Measurements from ENCODE around the gene SELENOV. TPM values are rescaled to one million over a fixed set of nuclear protein-coding genes. Genes with fewer than 3 reads are reported as not detected.
A peak's percentile ranks its signal among the peaks of the same experiment; 100 is the strongest.

SELENOV gene
- total RNA-seq, 1 donor from 2014 or later: not detected

- Histone ChIP-seq H3K9ac (ENCODE audit: low read depth in 1 of 3, low read length in 3 of 3) (no peak overlapping the region), H3K27me3 (ENCODE audit: control insufficient read depth in 3 of 3, insufficient read depth in 3 of 3, low read length in 3 of 3) (peaks cover 45 to 56% (median 47%) of the 10 kb centered on the region in 3 donors), H3K36me3 (ENCODE audit: control insufficient read depth in 3 of 3, insufficient read depth in 3 of 3, low read length in 3 of 3) (no peaks in the 10 kb centered on the region), H3K27ac (ENCODE audit: low read depth, low read length) (no peak overlapping the region), H3K4me3 (ENCODE audit: low read length in 3 of 3) (no peak overlapping the region), H3K4me1 (ENCODE audit: control insufficient read depth in 3 of 3, insufficient read depth in 3 of 3, low read length in 3 of 3) (peaks cover 6 to 8% (median 6%) of the 10 kb centered on the region in 3 donors), H3K9me3 (ENCODE audit: control insufficient read depth in 3 of 3, low read length in 3 of 3) (no peaks in the 10 kb centered on the region)
These were observed 2.5 kb downstream of the SELENOV start for GRCh38 chr19:39517432-39517831.

DNA sequence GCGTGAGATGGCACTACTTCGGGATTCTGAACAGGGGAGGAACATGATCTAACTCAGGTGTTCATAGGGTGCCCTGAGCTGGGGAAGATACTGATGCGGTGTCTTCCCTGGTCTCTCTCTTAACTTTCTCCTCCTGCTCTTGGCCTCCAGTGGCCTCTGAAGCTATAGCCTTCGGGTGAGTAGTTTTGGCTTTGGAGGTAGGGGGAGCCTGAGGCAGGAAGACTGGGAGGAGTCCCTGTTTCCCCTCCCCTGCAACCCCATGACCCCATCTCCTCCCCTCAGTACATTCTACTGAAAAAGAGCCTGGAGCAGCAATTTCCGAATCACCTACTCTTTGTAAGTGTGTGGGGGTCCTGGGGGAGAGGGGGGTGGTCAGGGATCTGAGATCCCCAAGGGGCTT lies 3.5 kb downstream of the SELENOV start:
- Histone ChIP-seq H3K36me3 (ENCODE audit: control insufficient read depth in 3 of 3, insufficient read depth in 3 of 3, low read length in 3 of 3) (no peaks in the 10 kb centered on the region), H3K9me3 (ENCODE audit: control insufficient read depth in 3 of 3, low read length in 3 of 3) (no peaks in the 10 kb centered on the region), H3K9ac (ENCODE audit: low read depth in 1 of 3, low read length in 3 of 3) (no peak overlapping the region), H3K27ac (ENCODE audit: low read depth, low read length) (no peak overlapping the region), H3K27me3 (ENCODE audit: control insufficient read depth in 3 of 3, insufficient read depth in 3 of 3, low read length in 3 of 3) (peaks cover 41 to 48% (median 41%) of the 10 kb centered on the region in 3 donors), H3K4me1 (ENCODE audit: control insufficient read depth in 3 of 3, insufficient read depth in 3 of 3, low read length in 3 of 3) (peaks cover 6 to 8% (median 6%) of the 10 kb centered on the region in 3 donors), H3K4me3 (ENCODE audit: low read length in 3 of 3) (no peak overlapping the region)

- H3K9me3 ChIP-seq (ENCODE audit: control insufficient read depth in 3 of 3, low read length in 3 of 3): no peaks in the 10 kb centered on the region
- H3K27me3 ChIP-seq (ENCODE audit: control insufficient read depth in 3 of 3, insufficient read depth in 3 of 3, low read length in 3 of 3): peaks cover 36 to 43% (median 36%) of the 10 kb centered on the region in 3 donors
- H3K36me3 ChIP-seq (ENCODE audit: control insufficient read depth in 3 of 3, insufficient read depth in 3 of 3, low read length in 3 of 3): no peaks in the 10 kb centered on the region
- peaks cover 6 to 8% (median 6%) of the 10 kb centered on the region in 3 donors for H3K4me1 ChIP-seq (ENCODE audit: control insufficient read depth in 3 of 3, insufficient read depth in 3 of 3, low read length in 3 of 3)
- H3K4me3 ChIP-seq (ENCODE audit: low read length in 3 of 3): no peak overlapping the region
- H3K27ac ChIP-seq (ENCODE audit: low read depth, low read length): no peak overlapping the region
- no peak overlapping the region for H3K9ac ChIP-seq (ENCODE audit: low read depth in 1 of 3, low read length in 3 of 3)
These were observed 4.0 kb downstream of the SELENOV start for GRCh38 chr19:39518975-39519374.

DNA sequence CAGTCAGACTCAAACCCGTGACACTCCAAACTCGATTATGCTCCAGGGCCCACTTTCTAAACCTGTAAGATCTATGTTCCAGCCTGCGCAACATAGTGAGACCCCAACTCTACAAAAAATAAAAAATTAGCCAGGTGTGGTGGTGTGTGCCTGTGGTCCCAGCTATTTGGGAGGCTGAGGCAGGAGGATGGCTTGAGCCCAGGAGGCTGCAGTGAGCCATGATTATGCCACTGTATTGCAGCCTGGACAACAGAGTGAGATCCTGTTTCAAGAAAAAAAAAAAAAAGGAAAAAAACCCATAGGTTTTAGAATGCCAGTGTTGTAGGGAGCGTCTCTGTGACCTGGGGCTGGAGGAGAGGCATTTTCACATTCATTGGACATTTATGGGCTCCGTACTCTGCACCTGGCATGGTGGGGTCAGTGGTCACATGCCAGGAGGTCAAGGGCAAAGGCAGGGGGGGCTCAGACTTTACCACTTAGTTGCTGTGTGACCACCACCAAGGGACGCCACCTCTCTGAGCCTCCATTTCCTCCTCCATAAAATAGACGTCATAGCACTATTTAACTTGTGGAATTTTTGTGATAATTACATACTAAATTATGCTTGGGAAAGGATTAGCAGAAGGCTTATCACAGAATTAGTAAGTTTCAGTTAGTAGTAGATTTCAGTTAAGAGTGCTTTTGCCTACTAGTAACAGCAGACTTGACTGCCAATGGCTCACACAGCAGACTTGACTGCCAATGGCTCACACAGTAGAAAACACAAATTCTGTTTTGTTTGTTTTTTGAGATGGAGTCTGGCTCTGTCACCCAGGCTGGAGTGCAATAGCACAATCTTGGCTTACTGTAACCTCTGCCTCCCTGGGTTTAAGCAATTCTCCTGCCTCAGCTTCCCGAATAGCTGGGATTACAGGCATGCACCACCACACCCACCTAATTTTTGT lies 5.9 kb downstream of the SELENOV start:
- Histone ChIP-seq H3K9me3 (ENCODE audit: control insufficient read depth in 3 of 3, low read length in 3 of 3) (no peaks in the 10 kb centered on the region), H3K4me1 (ENCODE audit: control insufficient read depth in 3 of 3, insufficient read depth in 3 of 3, low read length in 3 of 3) (peaks cover 0 to under 1% (median 0%) of the 10 kb centered on the region in 3 donors), H3K4me3 (ENCODE audit: low read length in 3 of 3) (no peak overlapping the region), H3K9ac (ENCODE audit: low read depth in 1 of 3, low read length in 3 of 3) (no peak overlapping the region), H3K36me3 (ENCODE audit: control insufficient read depth in 3 of 3, insufficient read depth in 3 of 3, low read length in 3 of 3) (no peaks in the 10 kb centered on the region), H3K27ac (ENCODE audit: low read depth, low read length) (no peak overlapping the region), H3K27me3 (ENCODE audit: control insufficient read depth in 3 of 3, insufficient read depth in 3 of 3, low read length in 3 of 3) (peaks cover 18 to 25% (median 18%) of the 10 kb centered on the region in 3 donors)

DNA sequence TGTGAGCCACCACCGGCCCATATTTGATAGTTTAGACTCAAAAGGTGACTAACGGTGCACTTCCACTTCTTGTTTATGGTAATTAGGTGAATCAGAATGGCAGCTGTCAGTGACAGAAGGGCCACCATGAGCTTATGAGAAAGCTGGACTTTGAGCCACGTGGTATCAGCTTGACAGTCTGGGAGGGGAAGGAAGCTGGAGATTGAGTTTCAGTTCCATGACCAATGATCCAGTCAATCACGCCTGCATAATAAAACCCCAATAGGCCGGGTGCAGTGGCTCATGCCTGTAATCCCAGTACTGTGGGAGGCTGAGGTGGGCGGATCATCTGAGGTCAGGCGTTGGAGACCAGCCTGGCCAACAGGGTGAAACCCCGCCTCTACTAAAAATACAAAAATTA lies 9.6 kb downstream of the SELENOV start:
- H3K27me3 ChIP-seq (ENCODE audit: control insufficient read depth in 3 of 3, insufficient read depth in 3 of 3, low read length in 3 of 3): no peaks in the 10 kb centered on the region
- H3K9ac ChIP-seq (ENCODE audit: low read depth in 1 of 3, low read length in 3 of 3): no peak overlapping the region

DNA sequence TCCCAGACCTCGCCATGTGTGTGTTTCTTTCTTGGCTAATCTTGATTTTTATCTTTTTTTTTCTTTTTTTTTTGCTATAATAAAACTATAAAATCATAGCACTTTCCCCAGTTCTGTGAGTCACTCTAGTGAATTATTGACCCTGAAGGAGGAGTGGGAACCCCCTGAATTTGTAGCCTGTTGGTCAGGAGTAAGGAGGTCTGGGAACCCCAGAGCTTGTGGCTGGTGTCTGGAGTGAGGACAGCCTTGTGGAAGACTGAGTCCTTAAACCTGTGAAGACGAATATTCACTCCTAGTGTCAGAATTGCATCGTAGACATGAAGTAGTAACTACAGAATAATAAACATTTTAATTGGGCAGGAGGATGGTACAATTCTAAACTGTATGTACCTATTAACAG lies 10.3 kb downstream of the SELENOV start:
- Histone ChIP-seq H3K27ac (ENCODE audit: low read depth, low read length) (no peak overlapping the region), H3K4me3 (ENCODE audit: low read length in 3 of 3) (no peak overlapping the region), H3K4me1 (ENCODE audit: control insufficient read depth in 3 of 3, insufficient read depth in 3 of 3, low read length in 3 of 3) (no peaks in the 10 kb centered on the region), H3K27me3 (ENCODE audit: control insufficient read depth in 3 of 3, insufficient read depth in 3 of 3, low read length in 3 of 3) (no peaks in the 10 kb centered on the region), H3K9ac (ENCODE audit: low read depth in 1 of 3, low read length in 3 of 3) (no peak overlapping the region), H3K36me3 (ENCODE audit: control insufficient read depth in 3 of 3, insufficient read depth in 3 of 3, low read length in 3 of 3) (no peaks in the 10 kb centered on the region), H3K9me3 (ENCODE audit: control insufficient read depth in 3 of 3, low read length in 3 of 3) (no peaks in the 10 kb centered on the region)

More for the DNA sequence above, 9.6 kb downstream of the SELENOV start:
- Histone ChIP-seq H3K4me3 (ENCODE audit: low read length in 3 of 3) (no peak overlapping the region), H3K27ac (ENCODE audit: low read depth, low read length) (no peak overlapping the region), H3K9me3 (ENCODE audit: control insufficient read depth in 3 of 3, low read length in 3 of 3) (no peaks in the 10 kb centered on the region), H3K4me1 (ENCODE audit: control insufficient read depth in 3 of 3, insufficient read depth in 3 of 3, low read length in 3 of 3) (no peaks in the 10 kb centered on the region), H3K36me3 (ENCODE audit: control insufficient read depth in 3 of 3, insufficient read depth in 3 of 3, low read length in 3 of 3) (no peaks in the 10 kb centered on the region)

- peak overlapping the region; percentile 71 to 98 (median 85) for H3K4me3 ChIP-seq (ENCODE audit: low read length in 3 of 3)
- no peaks in the 10 kb centered on the region for H3K36me3 ChIP-seq (ENCODE audit: control insufficient read depth in 3 of 3, insufficient read depth in 3 of 3, low read length in 3 of 3)
- H3K9me3 ChIP-seq (ENCODE audit: control insufficient read depth in 3 of 3, low read length in 3 of 3): no peaks in the 10 kb centered on the region
- H3K27ac ChIP-seq (ENCODE audit: low read depth, low read length): no peak overlapping the region
- peak overlapping the region; percentile 82 to 87 (median 85) for H3K9ac ChIP-seq (ENCODE audit: low read depth in 1 of 3, low read length in 3 of 3)
- H3K4me1 ChIP-seq (ENCODE audit: control insufficient read depth in 3 of 3, insufficient read depth in 3 of 3, low read length in 3 of 3): peaks cover 11 to 14% (median 13%) of the 10 kb centered on the region in 3 donors
- no peaks in the 10 kb centered on the region for H3K27me3 ChIP-seq (ENCODE audit: control insufficient read depth in 3 of 3, insufficient read depth in 3 of 3, low read length in 3 of 3)
These were observed 16.9 kb downstream of the SELENOV start for GRCh38 chr19:39531834-39532232.

DNA sequence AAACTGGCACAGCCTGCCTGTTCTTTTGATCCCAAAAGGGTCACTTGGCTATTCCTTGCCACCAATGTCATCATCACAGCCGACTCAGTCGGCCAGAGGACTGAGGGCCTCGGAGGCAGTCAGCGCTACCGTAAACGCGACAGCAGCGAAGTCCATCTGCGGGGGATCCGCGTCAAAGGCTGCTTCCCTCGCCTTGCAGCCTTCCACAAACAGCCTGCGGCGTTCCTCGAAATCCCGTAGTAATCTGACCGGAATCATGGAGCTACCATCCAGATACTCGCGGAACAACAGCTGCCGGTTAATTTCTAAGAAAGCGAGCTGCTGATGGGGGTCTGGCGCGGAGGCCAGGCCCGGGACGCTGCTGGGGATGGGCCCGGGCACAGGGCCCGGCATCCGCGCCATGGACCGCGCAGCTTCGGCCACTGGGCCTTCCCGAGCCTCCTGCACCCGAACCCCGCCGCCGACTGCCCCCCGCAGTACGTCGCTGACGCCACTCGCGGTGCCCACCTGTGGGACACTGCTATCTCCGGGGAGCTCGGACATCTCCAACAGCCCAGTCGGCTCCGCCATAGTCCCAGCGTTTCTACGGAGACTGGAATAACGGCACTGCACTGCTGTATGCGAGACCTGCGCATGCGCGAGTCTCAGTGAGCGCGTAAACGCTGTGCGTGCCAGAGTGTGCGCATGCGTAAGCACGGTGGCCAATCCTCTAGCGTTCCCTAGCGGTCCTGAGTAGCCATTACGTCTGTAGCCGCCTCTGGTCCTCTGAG lies 17.5 kb downstream of the SELENOV start, which contains the start of gene EID2B:
EID2B (minus strand) TSS at position 620 of the 770 bp plus-strand sequence; CDS start at position 570, 50 bp downstream.
- peak within 1 kb of the TSS; percentile 71 to 98 (median 85) for H3K4me3 ChIP-seq (ENCODE audit: low read length in 3 of 3)
- H3K9ac ChIP-seq (ENCODE audit: low read depth in 1 of 3, low read length in 3 of 3): peak within 1 kb of the TSS; percentile 82 to 87 (median 85)
- no peaks in the 10 kb centered on the region for H3K9me3 ChIP-seq (ENCODE audit: control insufficient read depth in 3 of 3, low read length in 3 of 3)
- no peaks in the 10 kb centered on the region for H3K36me3 ChIP-seq (ENCODE audit: control insufficient read depth in 3 of 3, insufficient read depth in 3 of 3, low read length in 3 of 3)
- no peaks in the 10 kb centered on the region for H3K27me3 ChIP-seq (ENCODE audit: control insufficient read depth in 3 of 3, insufficient read depth in 3 of 3, low read length in 3 of 3)
- H3K27ac ChIP-seq (ENCODE audit: low read depth, low read length): peak within 1 kb of the TSS; percentile 63
- peaks cover 11 to 14% (median 13%) of the 10 kb centered on the region in 3 donors for H3K4me1 ChIP-seq (ENCODE audit: control insufficient read depth in 3 of 3, insufficient read depth in 3 of 3, low read length in 3 of 3)

GRCh38 chr19:39533003-39533512 lies 18.1 kb downstream of the SELENOV start:
- Histone ChIP-seq H3K36me3 (ENCODE audit: control insufficient read depth in 3 of 3, insufficient read depth in 3 of 3, low read length in 3 of 3) (no peaks in the 10 kb centered on the region), H3K4me1 (ENCODE audit: control insufficient read depth in 3 of 3, insufficient read depth in 3 of 3, low read length in 3 of 3) (peaks cover 11 to 14% (median 13%) of the 10 kb centered on the region in 3 donors), H3K9me3 (ENCODE audit: control insufficient read depth in 3 of 3, low read length in 3 of 3) (no peaks in the 10 kb centered on the region), H3K4me3 (ENCODE audit: low read length in 3 of 3) (peak overlapping the region; percentile 71 to 98 (median 85)), H3K9ac (ENCODE audit: low read depth in 1 of 3, low read length in 3 of 3) (peak overlapping the region; percentile 82 to 87 (median 85)), H3K27me3 (ENCODE audit: control insufficient read depth in 3 of 3, insufficient read depth in 3 of 3, low read length in 3 of 3) (no peaks in the 10 kb centered on the region), H3K27ac (ENCODE audit: low read depth, low read length) (peak overlapping the region; percentile 63)

Measured in skeletal muscle tissue (tissue), 4 donors.